B cell (primary cell): ENCODE results near the gene ZNF496. TPM values are rescaled to one million over a fixed set of nuclear protein-coding genes. Genes with fewer than 3 reads are reported as not detected.
A peak's percentile ranks its signal among the peaks of the same experiment; 100 is the strongest.

Source experiments
- ATAC-seq: fragments of 200-7000 bp; cut with Tn5 transposase; one replicate; pipeline ENCODE4 v1.10.0; 2021; ENCODE audit warnings: low read depth, mild to moderate bottlenecking, moderate number of reproducible peaks, moderate library complexity
- CTCF ChIA-PET: fragments of 350-600 bp; sonication (Branson Sonifier 250); formaldehyde crosslinking; loops from one replicate; lab custom pipeline; 2021; ENCODE audit warnings: antibody characterized with exemption, inconsistent platforms; lab: Charles Lee
- POLR2A ChIA-PET: fragments of 350-600 bp; sonication (Branson Sonifier 250); formaldehyde crosslinking; loops from one replicate; lab custom pipeline; 2021; ENCODE audit warnings: antibody characterized with exemption; lab: Charles Lee
- DNase-seq: peaks from one replicate; pipeline ENCODE4 v3.0.0; 2013
- H2AFZ ChIP-seq: 2 replicates; pipeline ENCODE4 v1.6.1; 2012; ENCODE audit warnings: mild to moderate bottlenecking, low read depth, low read length; ENCODE audit not compliant: insufficient read depth, poor library complexity, severe bottlenecking
- H3K27ac ChIP-seq, 2 donors: 1 replicate in 1 of 2; 2 replicates in 1 of 2; pipeline ENCODE4 v1.5.1; 2012 to 2013; ENCODE audit warnings: low read length in 2 of 2, mild to moderate bottlenecking in 2 of 2, moderate library complexity in 1 of 2
- H3K27me3 ChIP-seq, 4 experiments: fragments of 200-600 bp in 1 of 4; sonication (generic) in 1 of 4; replicated peaks in 1 of 4; 1 replicate in 2 of 4; 2 replicates in 2 of 4; pipeline versions ENCODE4 v1.6.1 to v1.7.0; 2013 to 2016; ENCODE audit warnings: low read length in 3 of 4, mild to moderate bottlenecking in 2 of 4, mixed read lengths in 1 of 4, moderate library complexity in 1 of 4; ENCODE audit not compliant: insufficient read depth in 4 of 4, control insufficient read depth in 3 of 4; ENCODE audit errors: control extremely low read depth in 1 of 4
- H3K36me3 ChIP-seq, 2 experiments: replicated peaks in 1 of 2; 1 replicate in 1 of 2; 2 replicates in 1 of 2; pipeline versions ENCODE4 v1.6.1 to v1.7.1; 2013; ENCODE audit warnings: low read length in 1 of 2; ENCODE audit not compliant: insufficient read depth in 2 of 2, control insufficient read depth in 1 of 2; ENCODE audit errors: control extremely low read depth in 1 of 2, extremely low read depth in 1 of 2
- H3K4me1 ChIP-seq, 2 donors: fragments of 200-600 bp in 1 of 2; sonication (generic) in 1 of 2; 1 replicate in 1 of 2; 2 replicates in 1 of 2; pipeline versions ENCODE4 v1.5.1 to v1.6.1; 2013 to 2017; ENCODE audit warnings: low read length in 2 of 2; ENCODE audit not compliant: control insufficient read depth in 2 of 2, insufficient read depth in 2 of 2
- H3K4me2 ChIP-seq: replicated peaks from 2 replicates; pipeline ENCODE3; 2012; ENCODE audit warnings: mild to moderate bottlenecking, low read depth, low read length; ENCODE audit not compliant: poor library complexity, severe bottlenecking
- H3K4me3 ChIP-seq, 5 experiments: fragments of 200-600 bp in 1 of 5; sonication (generic) in 1 of 5; 1 replicate in 3 of 5; 2 replicates in 2 of 5; pipeline versions ENCODE4 v1.5.1 to v1.7.0; 2011 to 2016; ENCODE audit warnings: low read length in 4 of 5, mild to moderate bottlenecking in 4 of 5, low read depth in 2 of 5, control low read depth in 1 of 5, moderate library complexity in 1 of 5; ENCODE audit not compliant: insufficient read depth in 1 of 5; ENCODE audit errors: control extremely low read depth in 1 of 5, extremely low read depth in 1 of 5
- H3K79me2 ChIP-seq: fragments of 200-600 bp; sonication (generic); one replicate; pipeline ENCODE4 v1.6.0; 2016; ENCODE audit warnings: low read length; ENCODE audit not compliant: control insufficient read depth, insufficient read depth
- H3K9ac ChIP-seq: fragments of 200-600 bp; sonication (generic); 2 replicates; pipeline ENCODE4 v1.6.1; 2017; ENCODE audit warnings: mild to moderate bottlenecking, low read length, moderate library complexity
- H3K9me3 ChIP-seq, 3 donors: one replicate each; pipeline versions ENCODE4 v1.6.1 to v1.7.1; 2013; ENCODE audit warnings: low read length in 2 of 3; ENCODE audit not compliant: control insufficient read depth in 2 of 3, insufficient read depth in 1 of 3; ENCODE audit errors: control extremely low read depth in 1 of 3
- H4K20me1 ChIP-seq: 2 replicates; pipeline ENCODE4 v1.6.0; 2012; ENCODE audit warnings: mild to moderate bottlenecking, low read length; ENCODE audit not compliant: insufficient read depth, control insufficient read depth, poor library complexity, severe bottlenecking
- H3K27ac Mint-ChIP-seq: one replicate; pipeline ENCODE4 v1.8.0; 2021; ENCODE audit warnings: mixed read lengths
- H3K27me3 Mint-ChIP-seq: one replicate; pipeline ENCODE4 v1.8.0; 2021; ENCODE audit warnings: mixed read lengths
- H3K4me1 Mint-ChIP-seq: one replicate; pipeline ENCODE4 v1.8.0; 2021; ENCODE audit warnings: mixed read lengths
- H3K4me3 Mint-ChIP-seq: one replicate; pipeline ENCODE4 v1.8.0; 2021; ENCODE audit warnings: mixed read lengths
- H3K9me3 Mint-ChIP-seq: one replicate; pipeline ENCODE4 v1.8.0; 2022; ENCODE audit warnings: mixed read lengths; ENCODE audit not compliant: insufficient read depth
- CTCF ChIP-seq: fragments of 200-600 bp; IDR thresholded peaks from one replicate; pipeline ENCODE4 v1.8.0; 2022; ENCODE audit warnings: antibody characterized with exemption, mild to moderate bottlenecking
- EZH2 ChIP-seq: IDR thresholded peaks from 2 replicates; pipeline ENCODE4 v1.6.1; 2012; ENCODE audit warnings: borderline replicate concordance, low read depth, mild to moderate bottlenecking, moderate library complexity, low read length; ENCODE audit not compliant: insufficient read depth, poor library complexity, severe bottlenecking
- WGBS: methylation state at CpG from one replicate; pipeline ENCODE4 v1.1.5; 2013; ENCODE audit warnings: missing lambda C conversion rate; ENCODE audit not compliant: insufficient coverage; 5-methylcytosine and 5-hydroxymethylcytosine counted together
- intact Hi-C: fragments of 100-400 bp; cut with micrococcal nuclease; formaldehyde crosslinking; loops from one replicate; pipeline ENCODE4 v1.10.0; 2022
- polyA plus RNA-seq: library from polyadenylated mRNA; depleted of rRNA; stranded (reverse); fragments of >200 nt; gene quantifications from 2 replicates; pipeline ENCODE4 v1.2.3, GENCODE V29; 2012
- total RNA-seq, 2 donors: library from RNA; stranded (reverse); fragments of 120-200 nt in 1 of 2; gene quantifications; 1 replicate in 1 of 2; 2 replicates in 1 of 2; pipeline versions ENCODE4 v1.2.3 to v1.2.4, GENCODE V29; 2013 to 2022

The ZNF496 gene
- total and polyA plus RNA-seq, 2 donors (not counting 1 experiment from before 2014, with no cell fraction given), result 9.9 to 22.6 TPM

- peak overlapping the region; percentile 84 for H3K4me3 Mint-ChIP-seq
- intact Hi-C loops, result loop anchor here (5.0 kb wide), 1 partner anchor 120 kb away; no protein-coding TSS in a partner anchor
- peak overlapping the region; percentile 96 for H3K4me2 ChIP-seq
- H3K4me1 ChIP-seq, result peaks cover 12 to 17% of the 10 kb centered on the region in 2 donors
- H3K27me3 Mint-ChIP-seq, result no peaks in the 10 kb centered on the region
- peak overlapping the region; percentile 92 for H2AFZ ChIP-seq
- no peaks in the 10 kb centered on the region for H3K9me3 ChIP-seq
- H3K36me3 ChIP-seq, result peaks cover 0 to 9% of the 10 kb centered on the region in 2 experiments
- H3K4me1 Mint-ChIP-seq, result peaks cover 17% of the 10 kb centered on the region
- H3K9ac ChIP-seq, result peak overlapping the region; percentile 80
- TF ChIP-seq EZH2 (no peak), CTCF (no peak)
- peaks cover 0 to 4% (median 0%) of the 10 kb centered on the region in 4 experiments for H3K27me3 ChIP-seq
- H3K4me3 ChIP-seq, result peak overlapping the region in 4 of 5 experiments; percentile 65 to 91 (median 86)
- H3K9me3 Mint-ChIP-seq, result no peaks in the 10 kb centered on the region
- WGBS, result 31% methylated on average over 26 of the region's 28 CpGs
- H3K27ac Mint-ChIP-seq, result peak overlapping the region; percentile 59
- CTCF ChIA-PET, result interaction anchor here (1.4 to 1.5 kb wide), 2 partner anchors 40 to 154 kb away, joined by 4 read pairs; no protein-coding TSS in a partner anchor
- no peak overlapping the region for H3K27ac ChIP-seq
- H3K79me2 ChIP-seq, result peaks cover 7% of the 10 kb centered on the region
- H4K20me1 ChIP-seq, result peaks cover 4% of the 10 kb centered on the region
- DNase-seq, result peak; percentile 16
- ATAC-seq, result no peak
- POLR2A ChIA-PET, result interaction anchor here (1.2 kb wide), 1 partner anchor 15 kb away, joined by 3 read pairs; no protein-coding TSS in a partner anchor
These were observed 1.1 kb upstream of the ZNF496 start for GRCh38 chr1:247332623-247333361.

- Histone ChIP-seq H3K4me2 (peak overlapping the region; percentile 96), H3K9me3 (no peaks in the 10 kb centered on the region), H4K20me1 (peaks cover 4% of the 10 kb centered on the region), H3K79me2 (peaks cover 7% of the 10 kb centered on the region), H3K4me1 (peaks cover 12 to 17% of the 10 kb centered on the region in 2 donors), H3K36me3 (peaks cover 0 to 9% of the 10 kb centered on the region in 2 experiments), H2AFZ (peak overlapping the region; percentile 92), H3K4me3 (peak overlapping the region in 4 of 5 experiments; percentile 65 to 91 (median 86)), H3K27ac (no peak overlapping the region), H3K27me3 (peaks cover 0 to 4% (median 0%) of the 10 kb centered on the region in 4 experiments), H3K9ac (peak overlapping the region; percentile 80)
- POLR2A ChIA-PET, result no interaction called here
- peak; percentile 28 for ATAC-seq
- no peaks in the 10 kb centered on the region for H3K27me3 Mint-ChIP-seq
- peak overlapping the region; percentile 59 for H3K27ac Mint-ChIP-seq
- peak; percentile 59 for DNase-seq
- CTCF ChIA-PET, result interaction anchor here (1.4 kb wide), 1 partner anchor 154 kb away, joined by 4 read pairs; no protein-coding TSS in a partner anchor
- TF ChIP-seq CTCF, result no peak
- TF ChIP-seq EZH2, result no peak
- WGBS, result under 1% methylated on average over 38 of the region's 38 CpGs
- H3K4me3 Mint-ChIP-seq, result peak overlapping the region; percentile 84
- intact Hi-C loops, result loop anchor here (5.0 kb wide), 1 partner anchor 120 kb away; no protein-coding TSS in a partner anchor
- no peaks in the 10 kb centered on the region for H3K9me3 Mint-ChIP-seq
- peaks cover 17% of the 10 kb centered on the region for H3K4me1 Mint-ChIP-seq
These were observed 552 bp upstream of the ZNF496 start for GRCh38 chr1:247332215-247332622.
